SH-SY5Y (cell line): ENCODE results near the gene ANO8.

ENCODE experiments used
- GATA2 ChIP-seq: IDR thresholded peaks from 2 replicates; pipeline ENCODE4 v1.6.1; 2011; ENCODE audit warnings: mild to moderate bottlenecking, low read depth, low read length
- GATA3 ChIP-seq: IDR thresholded peaks from 2 replicates; pipeline ENCODE4 v1.6.1; 2011; ENCODE audit warnings: low read depth, mild to moderate bottlenecking, low read length, moderate library complexity

DNA sequence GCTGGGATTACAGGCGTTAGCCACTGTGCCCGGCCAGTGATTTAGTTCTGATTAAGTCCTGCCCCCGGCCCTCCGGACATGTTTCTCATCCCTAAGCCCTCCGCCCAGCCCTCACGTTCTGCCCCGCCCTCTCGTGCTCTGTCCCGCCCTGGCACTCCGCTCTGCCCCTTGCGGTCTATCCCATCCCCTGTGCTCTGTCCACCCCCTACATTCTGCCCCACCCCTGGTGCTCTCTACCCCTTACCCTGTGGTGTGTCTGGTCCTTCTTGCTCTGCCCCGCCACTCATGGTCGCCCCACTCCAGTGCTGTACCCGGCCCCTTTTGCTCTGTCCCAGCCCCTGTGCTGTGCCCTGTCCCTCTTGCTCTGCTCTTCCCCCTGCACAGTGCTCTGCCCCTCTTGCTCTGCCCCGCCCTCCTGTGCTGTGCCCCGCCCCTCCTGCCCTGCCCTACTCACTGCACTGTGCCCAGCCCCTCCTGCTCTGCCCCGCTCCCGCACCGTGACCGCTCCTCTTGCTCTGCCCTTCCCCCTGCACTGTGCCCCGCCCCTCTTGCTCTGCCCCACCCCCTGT, 5.7 kb upstream of the ANO8 start:
- TF ChIP-seq GATA2 (no peak), GATA3 (no peak)
